Keratinocyte (primary cell): ENCODE measurements around the gene TCERG1.

Experiments used
- EZH2 ChIP-seq: IDR thresholded peaks from one replicate; pipeline ENCODE4 v1.6.1; 2012; ENCODE audit warnings: inconsistent platforms, mild to moderate bottlenecking, low read length, moderate library complexity
- TF ChIP-seq, protein P1 (sequence below), 3 experiments: IDR thresholded peaks in 1 of 3; conservative IDR thresholded peaks in 1 of 3; optimal IDR thresholded peaks in 1 of 3; 2 replicates in 2 of 3; 3 replicates in 1 of 3; pipeline versions ENCODE3 to v1.5.1; 2011; ENCODE audit warnings: low read length in 3 of 3, mild to moderate bottlenecking in 3 of 3, moderate library complexity in 2 of 3, control low read depth in 1 of 3, inconsistent platforms in 1 of 3; ENCODE audit not compliant: insufficient read depth in 2 of 3; ENCODE audit errors: extremely low read depth in 1 of 3

DNA sequence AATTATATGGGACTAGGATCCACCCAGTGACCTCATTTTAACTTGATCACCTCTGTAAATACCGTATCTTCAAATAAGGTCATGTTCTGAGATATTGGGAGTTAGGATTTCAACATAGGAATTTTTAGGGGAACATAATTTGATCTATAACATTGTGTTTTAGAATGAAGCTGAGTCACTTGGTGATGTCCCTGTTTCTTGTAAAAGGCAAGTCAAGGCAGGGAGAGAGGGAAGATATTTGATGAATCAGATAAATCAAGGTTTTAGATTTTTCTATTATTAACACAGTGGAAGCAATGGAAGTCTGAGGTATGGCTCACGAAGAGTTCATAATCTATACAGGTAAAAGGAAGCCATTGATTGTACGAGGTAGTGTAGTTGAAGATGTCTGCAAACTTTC is 80.7 kb downstream of the TCERG1 start:
- TF ChIP-seq, protein P1, sequence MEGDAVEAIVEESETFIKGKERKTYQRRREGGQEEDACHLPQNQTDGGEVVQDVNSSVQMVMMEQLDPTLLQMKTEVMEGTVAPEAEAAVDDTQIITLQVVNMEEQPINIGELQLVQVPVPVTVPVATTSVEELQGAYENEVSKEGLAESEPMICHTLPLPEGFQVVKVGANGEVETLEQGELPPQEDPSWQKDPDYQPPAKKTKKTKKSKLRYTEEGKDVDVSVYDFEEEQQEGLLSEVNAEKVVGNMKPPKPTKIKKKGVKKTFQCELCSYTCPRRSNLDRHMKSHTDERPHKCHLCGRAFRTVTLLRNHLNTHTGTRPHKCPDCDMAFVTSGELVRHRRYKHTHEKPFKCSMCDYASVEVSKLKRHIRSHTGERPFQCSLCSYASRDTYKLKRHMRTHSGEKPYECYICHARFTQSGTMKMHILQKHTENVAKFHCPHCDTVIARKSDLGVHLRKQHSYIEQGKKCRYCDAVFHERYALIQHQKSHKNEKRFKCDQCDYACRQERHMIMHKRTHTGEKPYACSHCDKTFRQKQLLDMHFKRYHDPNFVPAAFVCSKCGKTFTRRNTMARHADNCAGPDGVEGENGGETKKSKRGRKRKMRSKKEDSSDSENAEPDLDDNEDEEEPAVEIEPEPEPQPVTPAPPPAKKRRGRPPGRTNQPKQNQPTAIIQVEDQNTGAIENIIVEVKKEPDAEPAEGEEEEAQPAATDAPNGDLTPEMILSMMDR (optimal IDR thresholded peaks at IDR 0.05 in 1 of 3, IDR thresholded peaks at IDR 0.05 in 1 of 3, conservative IDR thresholded peaks at IDR 0.05 in 1 of 3; ENCODE audit: extremely low read depth in 1 of 3, insufficient read depth in 2 of 3, low read length in 3 of 3) = no peak
- TF ChIP-seq EZH2 = no peak
